GM12878 (cell line): Measurements from ENCODE around the gene ACADVL. TPM values are rescaled to one million over a fixed set of nuclear protein-coding genes. Genes with fewer than 3 reads are reported as not detected.

Source experiments
- CREM ChIP-seq: IDR thresholded peaks from 2 replicates; pipeline ENCODE4 v1.6.1; 2014; ENCODE audit warnings: antibody characterized with exemption, low read depth
- GATAD2B ChIP-seq: fragments of 450-650 bp; conservative IDR thresholded peaks from 2 replicates; pipeline ENCODE4 v1.6.1; 2017; ENCODE audit warnings: low read depth, mild to moderate bottlenecking, moderate library complexity
- HDGF ChIP-seq: fragments of 450-650 bp; IDR thresholded peaks from 2 replicates; pipeline ENCODE4 v1.6.1; 2016; ENCODE audit warnings: antibody characterized with exemption
- IRF4 ChIP-seq: IDR thresholded peaks from 2 replicates; pipeline ENCODE4 v1.6.1; 2011; ENCODE audit warnings: low read depth, low read length
- JUND ChIP-seq: IDR thresholded peaks from 2 replicates; pipeline ENCODE4 v1.6.1; 2012; ENCODE audit warnings: low read depth, mild to moderate bottlenecking, low read length, improper control_type of control experiment, moderate library complexity
- LARP7 ChIP-seq: fragments of 450-650 bp; IDR thresholded peaks from 2 replicates; pipeline ENCODE4 v1.6.1; 2017; ENCODE audit warnings: mild to moderate bottlenecking
- MTA2 ChIP-seq: fragments of 450-650 bp; IDR thresholded peaks from 2 replicates; pipeline ENCODE4 v1.6.1; 2016; ENCODE audit warnings: low read depth, mild to moderate bottlenecking, moderate library complexity
- MXI1 ChIP-seq: fragments of 150-350 bp; IDR thresholded peaks from 2 replicates; pipeline ENCODE4 v1.6.1; 2011; ENCODE audit warnings: low read depth, mild to moderate bottlenecking, inconsistent platforms, low read length, improper control_type of control experiment
- MYB ChIP-seq: fragments of 150-350 bp; IDR thresholded peaks from 2 replicates; pipeline ENCODE4 v1.6.1; 2014; ENCODE audit warnings: mild to moderate bottlenecking, low read depth, low read length, borderline replicate concordance
- NBN ChIP-seq: fragments of 450-650 bp; IDR thresholded peaks from 2 replicates; pipeline ENCODE4 v1.6.1; 2016
- NFIC ChIP-seq: IDR thresholded peaks from 2 replicates; pipeline ENCODE4 v1.6.1; 2012; ENCODE audit warnings: low read depth, mild to moderate bottlenecking, inconsistent platforms, low read length, moderate library complexity
- NR2F1 ChIP-seq: fragments of 450-650 bp; conservative IDR thresholded peaks from 2 replicates; pipeline ENCODE4 v1.6.1; 2017; ENCODE audit warnings: mild to moderate bottlenecking
- NRF1 ChIP-seq: conservative IDR thresholded peaks from 2 replicates; pipeline ENCODE4 v1.6.1; 2011; ENCODE audit warnings: mild to moderate bottlenecking, low read depth, low read length, improper control_type of control experiment
- PBX3 ChIP-seq: IDR thresholded peaks from 2 replicates; pipeline ENCODE4 v1.6.1; 2011; ENCODE audit warnings: mild to moderate bottlenecking, low read depth, low read length, moderate library complexity; ENCODE audit not compliant: insufficient replicate concordance
- PKNOX1 ChIP-seq: fragments of 450-650 bp; IDR thresholded peaks from 2 replicates; pipeline ENCODE4 v1.6.1; 2016; ENCODE audit warnings: mild to moderate bottlenecking
- POLR2A ChIP-seq: IDR thresholded peaks from 2 replicates; pipeline ENCODE4 v1.6.1; 2011; ENCODE audit warnings: low read depth, mild to moderate bottlenecking, low read length
- POU2F2 ChIP-seq: IDR thresholded peaks from 3 replicates; pipeline ENCODE4 v1.6.1; 2011; ENCODE audit warnings: low read depth, mild to moderate bottlenecking, low read length, borderline replicate concordance
- SIX5 ChIP-seq: IDR thresholded peaks from 2 replicates; pipeline ENCODE4 v1.6.1; 2011; ENCODE audit warnings: mild to moderate bottlenecking, low read depth, low read length, moderate library complexity; ENCODE audit not compliant: severe bottlenecking
- SPI1 ChIP-seq: IDR thresholded peaks from 2 replicates; pipeline ENCODE4 v1.6.1; 2011; ENCODE audit warnings: low read depth, mild to moderate bottlenecking, low read length, moderate library complexity, borderline replicate concordance; ENCODE audit not compliant: insufficient read depth
- TCF7 ChIP-seq: IDR thresholded peaks from 2 replicates; pipeline ENCODE4 v1.6.1; 2014; ENCODE audit warnings: antibody characterized with exemption, borderline replicate concordance
- WRNIP1 ChIP-seq: IDR thresholded peaks from 2 replicates; pipeline ENCODE4 v1.6.1; 2011; ENCODE audit warnings: low read depth, low read length, improper control_type of control experiment, borderline replicate concordance
- ZNF207 ChIP-seq: fragments of 450-650 bp; IDR thresholded peaks from 2 replicates; pipeline ENCODE4 v1.6.1; 2014; ENCODE audit warnings: antibody characterized with exemption, mild to moderate bottlenecking, borderline replicate concordance
- ZSCAN29 ChIP-seq: fragments of 450-650 bp; IDR thresholded peaks from 2 replicates; pipeline ENCODE4 v1.6.1; 2017; ENCODE audit warnings: mild to moderate bottlenecking, moderate library complexity
- polyA plus RNA-seq, 11 experiments: library from polyadenylated mRNA; depleted of rRNA in 4 of 11; unstranded in 6 of 11; stranded (reverse) in 5 of 11; fragments of >200 nt; fragmentation: Nextera tagmentation in 4 of 11; fragmentation: Illumina TruSeq in 1 of 11; extraction: Ambion mirVana in 4 of 11; extraction: Trizol in 1 of 11; gene quantifications; 1 replicate in 1 of 11; 2 replicates in 10 of 11; pipeline versions ENCODE4 v1.2.1 to v1.2.3, GENCODE V29; 2011 to 2016; ENCODE audit warnings: inconsistent platforms in 2 of 11, missing spikeins in 2 of 11, low read depth in 1 of 11
- total RNA-seq, 4 experiments: library from RNA; depleted of rRNA in 3 of 4; stranded (reverse); fragments of >200 nt in 3 of 4; fragmentation: Illumina TruSeq in 1 of 4; extraction: Trizol in 1 of 4; gene quantifications; 2 replicates each; pipeline versions ENCODE4 v1.2.1 to v1.2.3, GENCODE V29; 2013 to 2021
- TF ChIP-seq, protein P1 (sequence below), 3 experiments: IDR thresholded peaks in 2 of 3; conservative IDR thresholded peaks in 1 of 3; 2 replicates each; pipeline ENCODE4 v1.5.1; 2011; ENCODE audit warnings: low read depth in 3 of 3, low read length in 3 of 3, mild to moderate bottlenecking in 3 of 3, control low read depth in 2 of 3, moderate library complexity in 2 of 3, inconsistent platforms in 1 of 3, mixed read lengths in 1 of 3; ENCODE audit not compliant: control insufficient read depth in 2 of 3, insufficient read depth in 1 of 3; ENCODE audit errors: extremely low read depth in 1 of 3

The ACADVL gene
- total and polyA plus RNA-seq, 10 of the 15 experiments (the other 5 are each of a cell fraction or from before 2014, with no cell fraction given), result 25.4 to 232 (median 180) TPM

DNA sequence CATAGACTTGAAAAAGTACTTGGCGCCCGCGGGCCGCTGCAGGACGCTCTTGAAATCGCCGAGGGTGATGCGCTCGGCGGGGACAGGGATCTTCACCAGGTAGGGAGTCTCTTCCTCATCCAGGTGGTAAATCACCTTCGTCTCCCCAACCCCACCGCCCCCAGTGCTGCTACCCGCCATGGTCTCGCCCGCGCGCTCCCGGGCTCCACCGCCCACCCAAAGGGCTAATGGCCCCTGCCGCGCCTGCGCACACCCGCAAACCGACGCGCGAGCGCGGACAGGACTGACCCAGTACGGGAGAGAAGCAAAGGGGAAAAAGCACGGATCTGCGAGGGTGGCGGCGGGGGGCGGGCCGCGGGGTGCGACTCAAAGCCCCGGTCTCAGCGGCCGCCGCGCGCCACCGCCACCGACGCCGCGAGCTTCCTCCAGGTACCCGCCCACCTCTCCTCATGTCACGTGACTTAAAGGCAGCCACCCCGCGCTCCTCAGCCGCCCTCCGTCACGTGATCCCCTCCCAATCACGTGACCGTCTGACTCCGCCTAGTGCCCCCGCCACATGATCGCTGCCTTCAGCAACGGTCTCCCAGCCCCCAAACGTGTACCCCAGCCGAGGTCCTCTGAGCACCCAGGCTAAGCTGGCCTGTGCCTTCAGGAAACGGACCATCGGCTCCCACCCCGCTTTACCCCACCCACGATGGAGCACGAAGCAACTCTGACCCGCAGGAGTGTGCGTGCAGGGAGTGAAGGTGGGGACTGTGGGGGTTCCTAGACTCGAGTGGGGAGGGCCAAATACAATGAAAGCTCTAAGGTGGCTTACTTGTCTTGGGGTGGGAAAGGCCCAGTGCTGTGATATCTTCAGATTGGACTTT, 14.6 kb downstream of the ACADVL start, which contains the start of gene DVL2 (continued):
- TF ChIP-seq, protein P1, sequence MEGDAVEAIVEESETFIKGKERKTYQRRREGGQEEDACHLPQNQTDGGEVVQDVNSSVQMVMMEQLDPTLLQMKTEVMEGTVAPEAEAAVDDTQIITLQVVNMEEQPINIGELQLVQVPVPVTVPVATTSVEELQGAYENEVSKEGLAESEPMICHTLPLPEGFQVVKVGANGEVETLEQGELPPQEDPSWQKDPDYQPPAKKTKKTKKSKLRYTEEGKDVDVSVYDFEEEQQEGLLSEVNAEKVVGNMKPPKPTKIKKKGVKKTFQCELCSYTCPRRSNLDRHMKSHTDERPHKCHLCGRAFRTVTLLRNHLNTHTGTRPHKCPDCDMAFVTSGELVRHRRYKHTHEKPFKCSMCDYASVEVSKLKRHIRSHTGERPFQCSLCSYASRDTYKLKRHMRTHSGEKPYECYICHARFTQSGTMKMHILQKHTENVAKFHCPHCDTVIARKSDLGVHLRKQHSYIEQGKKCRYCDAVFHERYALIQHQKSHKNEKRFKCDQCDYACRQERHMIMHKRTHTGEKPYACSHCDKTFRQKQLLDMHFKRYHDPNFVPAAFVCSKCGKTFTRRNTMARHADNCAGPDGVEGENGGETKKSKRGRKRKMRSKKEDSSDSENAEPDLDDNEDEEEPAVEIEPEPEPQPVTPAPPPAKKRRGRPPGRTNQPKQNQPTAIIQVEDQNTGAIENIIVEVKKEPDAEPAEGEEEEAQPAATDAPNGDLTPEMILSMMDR (IDR thresholded peaks at IDR 0.05 in 2 of 3, conservative IDR thresholded peaks at IDR 0.05 in 1 of 3; ENCODE audit: control insufficient read depth in 2 of 3, extremely low read depth in 1 of 3, insufficient read depth in 1 of 3, low read depth in 3 of 3, low read length in 3 of 3), result no peak
- TF ChIP-seq NR2F1 (peak; percentile 64), CREM (peak; percentile 60; the same call in 1 of the 2 replicates), PBX3 (no peak), GATAD2B (peak; percentile 53; the same call in 1 of the 2 replicates), POU2F2 (peak; percentile 81; the same call in 2 of the 3 replicates), MTA2 (peak; percentile 37; the same call in 1 of the 2 replicates), LARP7 (peak; percentile 83; the same call in 1 of the 2 replicates), NBN (peak; percentile 61; the same call in 1 of the 2 replicates), HDGF (peak; percentile 75; the same call in 1 of the 2 replicates), POLR2A (peak; percentile 95), TCF7 (no peak), ZSCAN29 (no peak), PKNOX1 (peak; percentile 50), ZNF207 (peak; percentile 69; the same call in 1 of the 2 replicates), JUND (peak; percentile 65; the same call in 1 of the 2 replicates), IRF4 (no peak), MXI1 (peak; percentile 83; the same call in 1 of the 2 replicates), NRF1 (peak; percentile 41; the same call in 1 of the 2 replicates), SPI1 (no peak), MYB (0 out of 2 replicates have a peak, but pooled peaks have one; percentile 46), NFIC (peak; percentile 83), WRNIP1 (no peak), SIX5 (peak; percentile 48)
